ENCODE measurements around the gene COQ10A.
"Not testable (repeated sequence)": the region's sequence is repeated elsewhere in the genome, so short reads cannot be mapped to it uniquely, and the experiment has no call there.

COQ10A gene

GRCh38 chr12:56282579-56282978 lies 15.8 kb downstream of the COQ10A start:
- DNase-seq = no peak

GRCh38 chr12:56284263-56284662 lies 17.5 kb downstream of the COQ10A start:
- not testable (repeated sequence) for DNase-seq

GRCh38 chr12:56286044-56286830 lies 19.5 kb downstream of the COQ10A start:
- DNase-seq = no peak

- no peak for DNase-seq
Observed at GRCh38 chr12:56288705-56289387, 22.1 kb downstream of the COQ10A start.

GRCh38 chr12:56293795-56294194 lies 27.1 kb downstream of the COQ10A start:
- no peak for DNase-seq

GRCh38 chr12:56296295-56296694 lies 29.6 kb downstream of the COQ10A start:
- no peak for DNase-seq

- DNase-seq = no peak
Observed at GRCh38 chr12:56297400-56297799, 30.7 kb downstream of the COQ10A start.

GRCh38 chr12:56298828-56299227 lies 32.1 kb downstream of the COQ10A start:
- no peak for DNase-seq

GRCh38 chr12:56299308-56299852 lies 32.6 kb downstream of the COQ10A start:
- DNase-seq = no peak

- peak; percentile 99 for DNase-seq
Observed at GRCh38 chr12:56299853-56300643, 33.3 kb downstream of the COQ10A start, which contains the start of gene CS. Gene CS, minus strand, starts transcription at chr12:56300330. Its CDS starts 129 bp downstream, at chr12:56300201.

- no peak for DNase-seq
Observed at GRCh38 chr12:56300644-56301464, 34.1 kb downstream of the COQ10A start.

- DNase-seq = no peak
Observed at GRCh38 chr12:56304276-56304675, 37.5 kb downstream of the COQ10A start.

GRCh38 chr12:56304872-56305590 lies 38.3 kb downstream of the COQ10A start:
- DNase-seq = no peak

GRCh38 chr12:56307221-56307965 lies 40.7 kb downstream of the COQ10A start:
- no peak for DNase-seq

GRCh38 chr12:56308714-56309113 lies 42.0 kb downstream of the COQ10A start:
- no peak for DNase-seq

GRCh38 chr12:56311003-56311402 lies 44.3 kb downstream of the COQ10A start:
- DNase-seq = no peak

GRCh38 chr12:56315249-56315621 lies 48.5 kb downstream of the COQ10A start:
- no peak for DNase-seq

- DNase-seq = peak; percentile 94
Observed at GRCh38 chr12:56315622-56316473, 49.1 kb downstream of the COQ10A start, which contains the start of gene CNPY2. Gene CNPY2, minus strand, starts transcription at chr12:56315988. Its CDS starts 771 bp downstream, at chr12:56315217.

- DNase-seq = no peak
Observed at GRCh38 chr12:56317675-56318074, 50.9 kb downstream of the COQ10A start.
